Omental fat pad (tissue), 4 donors: ENCODE measurements around the gene HOXA9. TPM values are rescaled to one million over a fixed set of nuclear protein-coding genes. Genes with fewer than 3 reads are reported as not detected.

ENCODE experiments used
- ATAC-seq: fragments of 150-250 bp; one replicate; pipeline ENCODE4 v1.9.1; 2016; ENCODE audit warnings: mild to moderate bottlenecking, moderate library complexity; ENCODE audit not compliant: low FRiP score
- DNase-seq: peaks from one replicate; pipeline ENCODE4 v3.0.0-alpha.2; 2019; ENCODE audit warnings: low spot score
- CTCF ChIP-seq, 3 donors: fragments of 450-650 bp; IDR thresholded peaks; one replicate each; pipeline ENCODE4 v1.5.1; 2016 to 2017; ENCODE audit warnings: antibody characterized with exemption in 3 of 3, mild to moderate bottlenecking in 3 of 3, moderate library complexity in 2 of 3
- small RNA-seq: library from RNA; depleted of rRNA; stranded (forward); fragments of <200 nt; gene quantifications from one replicate; pipeline ENCODE3, GENCODE V24; 2016
- total RNA-seq, 4 donors: library from RNA; depleted of rRNA; stranded (reverse); fragments of >200 nt; gene quantifications; one replicate each; pipeline ENCODE4 v1.1.0, GENCODE V29; 2016

HOXA9 gene
- total RNA-seq, 4 donors from 2014 or later: 0.19 to 2.4 (median 1.0) TPM; not detected in 1

GRCh38 chr7:27112955-27113949 lies 52.1 kb downstream of the HOXA9 start:
- DNase-seq (no peak), ATAC-seq (peak; percentile 43)
- TF ChIP-seq CTCF (IDR thresholded peaks at IDR 0.05): no peak

Small RNA genes within 50 kb of the gene (small RNA-seq; reads per million reads assigned to genes)
- gene AC004080.5: not detected
- not detected for gene RF02140
- gene RF02141: not detected

Other genes starting within 250 kb of the HOXA9 start
- under 1 TPM; 0.56 to 0.84 (median 0.77) TPM for gene HOXA1, start 69.5 kb downstream of the HOXA9 start, total RNA-seq
- gene HOXA2, start 62.9 kb downstream of the HOXA9 start, total RNA-seq: 1 to 10 TPM; 1.1 to 3.5 (median 1.5) TPM
- 1 to 10 TPM; 1.6 to 5.7 (median 3.1) TPM for gene HOXA4, start 34.8 kb downstream of the HOXA9 start, total RNA-seq
- gene HOXA5, start 21.9 kb downstream of the HOXA9 start, total RNA-seq: 10 to 100 TPM; 10.4 to 39.4 (median 26.5) TPM
- gene HOXA6, start 17.8 kb downstream of the HOXA9 start, total RNA-seq: 10 to 100 TPM in 1 of 4 donors, 1 to 10 TPM in 3; 1.1 to 13.1 (median 6.4) TPM
- 10 to 100 TPM in 1 of 4 donors, 1 to 10 TPM in 3; 1.8 to 11.0 (median 4.3) TPM for gene HOXA3, start 13.0 kb downstream of the HOXA9 start, total RNA-seq
- gene HOXA7, start 8.9 kb downstream of the HOXA9 start, total RNA-seq: 1 to 10 TPM; 4.6 to 6.1 (median 5.3) TPM
- 1 to 10 TPM in 2 of 4 donors, under 1 TPM in 2; 0.56 to 1.9 (median 1.2) TPM for gene HOXA10, start 8.8 kb upstream of the HOXA9 start, total RNA-seq
- gene HOXA11, start 19.7 kb upstream of the HOXA9 start, total RNA-seq: not detected
- not detected for gene HOXA13, start 34.6 kb upstream of the HOXA9 start, total RNA-seq
- gene EVX1, start 77.3 kb upstream of the HOXA9 start, total RNA-seq: not detected